K562 (cell line): ENCODE measurements around the gene TCIRG1. TPM values are rescaled to one million over a fixed set of nuclear protein-coding genes. Genes with fewer than 3 reads are reported as not detected.

ENCODE experiments used
- BRD4 ChIP-seq: fragments of 200-600 bp; sonication (generic); IDR thresholded peaks from 2 replicates; pipeline ENCODE4 v1.6.1; 2017; ENCODE audit warnings: inconsistent platforms
- BRD9 ChIP-seq: fragments of 450-650 bp; IDR thresholded peaks from 2 replicates; pipeline ENCODE4 v1.6.1; 2018; ENCODE audit warnings: low read depth; ENCODE audit not compliant: partially characterized antibody
- CC2D1A ChIP-seq: fragments of 450-650 bp; IDR thresholded peaks from 2 replicates; pipeline ENCODE4 v1.6.1; 2017; ENCODE audit warnings: mild to moderate bottlenecking
- ETV6 ChIP-seq, 3 experiments: fragments of 150-350 bp in 1 of 3; sonication (generic) in 1 of 3; formaldehyde crosslinking in 1 of 3; IDR thresholded peaks; 2 replicates each; pipeline versions ENCODE4 v1.6.1 to v1.8.0; 2014 to 2022; ENCODE audit warnings: borderline replicate concordance in 2 of 3, low read depth in 2 of 3, antibody characterized with exemption in 1 of 3, low read length in 1 of 3, mild to moderate bottlenecking in 1 of 3, missing genetic modification reagents in 1 of 3
- NR2F6 ChIP-seq: fragments of 450-650 bp; formaldehyde crosslinking; IDR thresholded peaks from 2 replicates; pipeline ENCODE4 v1.4.0; 2020; ENCODE audit warnings: mild to moderate bottlenecking
- POLR2B ChIP-seq: fragments of 450-650 bp; IDR thresholded peaks from 2 replicates; pipeline ENCODE4 v1.6.1; 2018; ENCODE audit warnings: low read depth; ENCODE audit not compliant: partially characterized antibody
- SMAD1 ChIP-seq: fragments of 150-350 bp; IDR thresholded peaks from 2 replicates; pipeline ENCODE4 v1.6.1; 2014; ENCODE audit warnings: low read length, low read depth; ENCODE audit not compliant: partially characterized antibody
- ZBTB7A ChIP-seq: IDR thresholded peaks from 2 replicates; pipeline ENCODE4 v1.6.1; 2011; ENCODE audit warnings: low read depth, mild to moderate bottlenecking, low read length, moderate library complexity, borderline replicate concordance; ENCODE audit not compliant: control insufficient read depth
- ZNF384 ChIP-seq: IDR thresholded peaks from 2 replicates; pipeline ENCODE4 v1.6.1; 2012; ENCODE audit warnings: low read depth, low read length, improper control_type of control experiment
- ZNF699 ChIP-seq: fragments of 250-450 bp; sonication (Bioruptor Pico); IDR thresholded peaks from 2 replicates; pipeline ENCODE4 v1.8.0; 2021; ENCODE audit warnings: mild to moderate bottlenecking, moderate library complexity; ENCODE audit not compliant: insufficient replicate concordance
- polyA plus RNA-seq, 8 experiments: library from polyadenylated mRNA; depleted of rRNA in 4 of 8; stranded (reverse) in 5 of 8; unstranded in 3 of 8; fragments of >200 nt; fragmentation: Nextera tagmentation in 2 of 8; fragmentation: Illumina TruSeq in 1 of 8; extraction: Ambion mirVana in 2 of 8; extraction: Trizol in 1 of 8; gene quantifications; 2 replicates each; pipeline versions ENCODE4 v1.2.1 to v1.2.3, GENCODE V29; 2011 to 2014; ENCODE audit warnings: inconsistent platforms in 1 of 8, missing spikeins in 1 of 8
- total RNA-seq, 7 experiments: library from RNA; depleted of rRNA in 6 of 7; stranded (reverse); fragments of >200 nt in 6 of 7; fragmentation: Illumina TruSeq in 2 of 7; extraction: Trizol in 2 of 7; gene quantifications; 2 replicates each; pipeline versions ENCODE4 v1.2.1 to v1.2.3, GENCODE V29; 2011 to 2021; ENCODE audit warnings: low replicate concordance in 1 of 7
- TF ChIP-seq, protein P1 (sequence below): fragments of 200-400 bp; formaldehyde crosslinking; IDR thresholded peaks from 2 replicates; pipeline ENCODE4 v1.6.1; 2017; ENCODE audit warnings: mild to moderate bottlenecking, low read depth, low read length, moderate library complexity
- TF ChIP-seq, protein P2 (sequence below), 2 experiments: IDR thresholded peaks; 2 replicates each; pipeline ENCODE4 v1.6.1; 2011; ENCODE audit warnings: borderline replicate concordance in 1 of 2, control low read depth in 1 of 2, low read depth in 1 of 2, low read length in 1 of 2, mild to moderate bottlenecking in 1 of 2, mixed read lengths in 1 of 2, moderate library complexity in 1 of 2; ENCODE audit not compliant: insufficient read depth in 1 of 2, insufficient read length in 1 of 2, poor library complexity in 1 of 2, severe bottlenecking in 1 of 2; ENCODE audit errors: extremely low read depth in 1 of 2
- TF ChIP-seq, protein P3 (sequence below): fragments of 250-450 bp; sonication (Bioruptor Pico); IDR thresholded peaks from 2 replicates; pipeline ENCODE4 v1.4.0; 2020; ENCODE audit warnings: mild to moderate bottlenecking, moderate library complexity
- TF ChIP-seq, protein P4 (sequence below), 3 experiments: IDR thresholded peaks in 2 of 3; conservative IDR thresholded peaks in 1 of 3; 2 replicates each; pipeline ENCODE4 v1.5.1; 2011 to 2012; ENCODE audit warnings: low read length in 3 of 3, mild to moderate bottlenecking in 3 of 3, control low read depth in 2 of 3, improper control_type of control experiment in 1 of 3, inconsistent platforms in 1 of 3, low read depth in 1 of 3, mixed read lengths in 1 of 3, moderate library complexity in 1 of 3; ENCODE audit not compliant: insufficient read depth in 2 of 3
- TF ChIP-seq, protein P5 (sequence below): IDR thresholded peaks from 2 replicates; pipeline ENCODE4 v1.6.1; 2014; ENCODE audit warnings: antibody characterized with exemption

Gene TCIRG1
- total and polyA plus RNA-seq, 9 of the 15 experiments (the other 6 are each of a cell fraction or from before 2014, with no cell fraction given) = 0.49 to 143 (median 24.4) TPM

DNA sequence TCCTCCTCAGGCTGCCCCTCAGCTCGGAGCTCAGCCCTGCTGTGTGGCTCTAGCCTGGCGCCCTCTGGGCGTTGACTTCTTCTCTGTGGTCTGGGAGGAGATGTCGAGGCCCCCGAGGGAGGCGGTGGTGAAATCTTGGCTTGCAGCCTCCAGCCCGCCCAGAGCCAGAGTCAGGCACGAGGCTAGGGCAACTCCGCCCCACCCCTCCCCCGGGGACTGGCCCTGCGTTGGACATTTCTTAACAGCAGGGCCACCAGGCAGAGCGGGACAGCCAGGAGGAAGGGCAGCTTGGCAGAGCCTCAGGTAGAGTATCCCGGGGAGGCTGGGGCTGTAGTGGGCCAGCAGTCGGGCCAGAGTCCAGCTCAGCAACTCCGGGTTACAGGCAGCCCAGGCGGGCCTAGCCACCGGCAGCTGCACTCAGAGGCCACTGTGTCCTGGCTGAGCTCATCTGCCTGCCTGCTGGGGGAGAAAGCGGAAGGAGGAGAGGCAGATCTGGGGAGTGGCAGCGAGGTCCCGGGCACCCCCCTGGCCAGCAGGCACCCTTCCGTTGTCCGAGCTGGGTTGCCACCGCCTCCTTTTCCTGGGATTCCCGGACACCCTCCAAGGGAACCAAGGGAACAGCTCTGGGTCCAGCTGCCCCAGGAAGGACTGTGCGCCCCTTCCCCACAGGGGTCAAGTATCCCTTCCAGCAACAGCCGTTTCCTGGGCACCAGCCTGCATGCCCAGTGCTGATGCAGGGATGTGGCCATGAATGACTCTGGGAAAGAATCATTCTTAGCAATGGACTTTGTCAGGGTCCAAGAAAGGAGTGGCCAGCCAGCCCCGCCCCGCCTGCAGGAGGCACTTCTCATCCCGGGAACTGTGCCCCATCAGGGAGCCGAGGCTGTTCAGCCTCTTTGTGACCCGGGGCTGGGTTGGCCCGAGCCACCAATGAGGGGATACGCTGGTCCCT lies 28.5 kb upstream of the TCIRG1 start, which contains the start of gene ALDH3B1 (continued):
- TF ChIP-seq, protein P1, sequence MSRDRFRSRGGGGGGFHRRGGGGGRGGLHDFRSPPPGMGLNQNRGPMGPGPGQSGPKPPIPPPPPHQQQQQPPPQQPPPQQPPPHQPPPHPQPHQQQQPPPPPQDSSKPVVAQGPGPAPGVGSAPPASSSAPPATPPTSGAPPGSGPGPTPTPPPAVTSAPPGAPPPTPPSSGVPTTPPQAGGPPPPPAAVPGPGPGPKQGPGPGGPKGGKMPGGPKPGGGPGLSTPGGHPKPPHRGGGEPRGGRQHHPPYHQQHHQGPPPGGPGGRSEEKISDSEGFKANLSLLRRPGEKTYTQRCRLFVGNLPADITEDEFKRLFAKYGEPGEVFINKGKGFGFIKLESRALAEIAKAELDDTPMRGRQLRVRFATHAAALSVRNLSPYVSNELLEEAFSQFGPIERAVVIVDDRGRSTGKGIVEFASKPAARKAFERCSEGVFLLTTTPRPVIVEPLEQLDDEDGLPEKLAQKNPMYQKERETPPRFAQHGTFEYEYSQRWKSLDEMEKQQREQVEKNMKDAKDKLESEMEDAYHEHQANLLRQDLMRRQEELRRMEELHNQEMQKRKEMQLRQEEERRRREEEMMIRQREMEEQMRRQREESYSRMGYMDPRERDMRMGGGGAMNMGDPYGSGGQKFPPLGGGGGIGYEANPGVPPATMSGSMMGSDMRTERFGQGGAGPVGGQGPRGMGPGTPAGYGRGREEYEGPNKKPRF = no peak
- TF ChIP-seq, protein P2, sequence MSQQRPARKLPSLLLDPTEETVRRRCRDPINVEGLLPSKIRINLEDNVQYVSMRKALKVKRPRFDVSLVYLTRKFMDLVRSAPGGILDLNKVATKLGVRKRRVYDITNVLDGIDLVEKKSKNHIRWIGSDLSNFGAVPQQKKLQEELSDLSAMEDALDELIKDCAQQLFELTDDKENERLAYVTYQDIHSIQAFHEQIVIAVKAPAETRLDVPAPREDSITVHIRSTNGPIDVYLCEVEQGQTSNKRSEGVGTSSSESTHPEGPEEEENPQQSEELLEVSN (IDR thresholded peaks at IDR 0.05; ENCODE audit: borderline replicate concordance in 1 of 2, extremely low read depth in 1 of 2, insufficient read depth in 1 of 2, insufficient read length in 1 of 2, low read depth in 1 of 2, low read length in 1 of 2, poor library complexity in 1 of 2, severe bottlenecking in 1 of 2) = peak; percentile 83 to 94
- TF ChIP-seq POLR2B (no peak), ZNF699 (CRISPR knock-in tag) (no peak), ETV6 (IDR thresholded peaks at IDR 0.05; ENCODE audit: borderline replicate concordance in 1 of 2, low read depth in 2 of 2, low read length in 1 of 2) (no peak), ETV6 (CRISPR knock-in tag; IDR thresholded peaks at IDR 0.05; ENCODE audit: borderline replicate concordance) (no peak), ZNF384 (no peak), BRD4 (no peak), ZBTB7A (peak; percentile 58; the same call in 1 of the 2 replicates), SMAD1 (no peak), BRD9 (no peak), NR2F6 (no peak), CC2D1A (no peak)
- TF ChIP-seq, protein P3, sequence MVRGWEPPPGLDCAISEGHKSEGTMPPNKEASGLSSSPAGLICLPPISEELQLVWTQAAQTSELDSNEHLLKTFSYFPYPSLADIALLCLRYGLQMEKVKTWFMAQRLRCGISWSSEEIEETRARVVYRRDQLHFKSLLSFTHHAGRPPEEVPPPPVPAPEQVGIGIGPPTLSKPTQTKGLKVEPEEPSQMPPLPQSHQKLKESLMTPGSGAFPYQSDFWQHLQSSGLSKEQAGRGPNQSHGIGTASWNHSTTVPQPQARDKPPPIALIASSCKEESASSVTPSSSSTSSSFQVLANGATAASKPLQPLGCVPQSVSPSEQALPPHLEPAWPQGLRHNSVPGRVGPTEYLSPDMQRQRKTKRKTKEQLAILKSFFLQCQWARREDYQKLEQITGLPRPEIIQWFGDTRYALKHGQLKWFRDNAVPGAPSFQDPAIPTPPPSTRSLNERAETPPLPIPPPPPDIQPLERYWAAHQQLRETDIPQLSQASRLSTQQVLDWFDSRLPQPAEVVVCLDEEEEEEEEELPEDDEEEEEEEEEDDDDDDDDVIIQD = no peak
- TF ChIP-seq, protein P4, sequence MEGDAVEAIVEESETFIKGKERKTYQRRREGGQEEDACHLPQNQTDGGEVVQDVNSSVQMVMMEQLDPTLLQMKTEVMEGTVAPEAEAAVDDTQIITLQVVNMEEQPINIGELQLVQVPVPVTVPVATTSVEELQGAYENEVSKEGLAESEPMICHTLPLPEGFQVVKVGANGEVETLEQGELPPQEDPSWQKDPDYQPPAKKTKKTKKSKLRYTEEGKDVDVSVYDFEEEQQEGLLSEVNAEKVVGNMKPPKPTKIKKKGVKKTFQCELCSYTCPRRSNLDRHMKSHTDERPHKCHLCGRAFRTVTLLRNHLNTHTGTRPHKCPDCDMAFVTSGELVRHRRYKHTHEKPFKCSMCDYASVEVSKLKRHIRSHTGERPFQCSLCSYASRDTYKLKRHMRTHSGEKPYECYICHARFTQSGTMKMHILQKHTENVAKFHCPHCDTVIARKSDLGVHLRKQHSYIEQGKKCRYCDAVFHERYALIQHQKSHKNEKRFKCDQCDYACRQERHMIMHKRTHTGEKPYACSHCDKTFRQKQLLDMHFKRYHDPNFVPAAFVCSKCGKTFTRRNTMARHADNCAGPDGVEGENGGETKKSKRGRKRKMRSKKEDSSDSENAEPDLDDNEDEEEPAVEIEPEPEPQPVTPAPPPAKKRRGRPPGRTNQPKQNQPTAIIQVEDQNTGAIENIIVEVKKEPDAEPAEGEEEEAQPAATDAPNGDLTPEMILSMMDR (IDR thresholded peaks at IDR 0.05 in 2 of 3, conservative IDR thresholded peaks at IDR 0.05 in 1 of 3; ENCODE audit: insufficient read depth in 2 of 3, low read depth in 1 of 3, low read length in 3 of 3) = peak in 1 of 3 experiments; percentile 8; a peak in 1 of 6 replicates
- TF ChIP-seq, protein P5, sequence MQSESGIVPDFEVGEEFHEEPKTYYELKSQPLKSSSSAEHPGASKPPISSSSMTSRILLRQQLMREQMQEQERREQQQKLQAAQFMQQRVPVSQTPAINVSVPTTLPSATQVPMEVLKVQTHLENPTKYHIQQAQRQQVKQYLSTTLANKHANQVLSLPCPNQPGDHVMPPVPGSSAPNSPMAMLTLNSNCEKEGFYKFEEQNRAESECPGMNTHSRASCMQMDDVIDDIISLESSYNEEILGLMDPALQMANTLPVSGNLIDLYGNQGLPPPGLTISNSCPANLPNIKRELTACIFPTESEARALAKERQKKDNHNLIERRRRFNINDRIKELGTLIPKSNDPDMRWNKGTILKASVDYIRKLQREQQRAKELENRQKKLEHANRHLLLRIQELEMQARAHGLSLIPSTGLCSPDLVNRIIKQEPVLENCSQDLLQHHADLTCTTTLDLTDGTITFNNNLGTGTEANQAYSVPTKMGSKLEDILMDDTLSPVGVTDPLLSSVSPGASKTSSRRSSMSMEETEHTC = peak; percentile 50; the same call in 1 of the 2 replicates
